ENCODE measurements around the gene F3. TPM values are rescaled to one million over a fixed set of nuclear protein-coding genes. Genes with fewer than 3 reads are reported as not detected.

The F3 gene
- total RNA-seq, 1 experiment from 2014 or later, result 7.8 TPM

GRCh38 chr1:94522304-94522703 is 19.3 kb downstream of the F3 start (continued):
- TF ChIP-seq NR2C2 (CRISPR knock-in tag; IDR thresholded peaks at IDR 0.05) (no peak), KAT7 (CRISPR knock-in tag; IDR thresholded peaks at IDR 0.05; ENCODE audit: borderline replicate concordance) (no peak)

GRCh38 chr1:94519351-94519750 is 22.2 kb downstream of the F3 start:
- ChIA-PET CTCF (interaction anchor here (1.2 to 3.2 kb wide), 2 partner anchors 39 to 283 kb away, joined by 3 to 15 read pairs; no protein-coding TSS in a partner anchor), POLR2A (no interaction called here)
- DNase-seq (ENCODE audit: low spot score) (no peak), ATAC-seq (no peak)
- TF ChIP-seq ZNF317 (CRISPR knock-in tag; IDR thresholded peaks at IDR 0.05; ENCODE audit: borderline replicate concordance, low read depth) (no peak), ZNF671 (CRISPR knock-in tag; IDR thresholded peaks at IDR 0.05) (no peak), SMAD4 (CRISPR knock-in tag; IDR thresholded peaks at IDR 0.05) (no peak), MYBL2 (CRISPR knock-in tag; IDR thresholded peaks at IDR 0.05) (no peak), HMGA2 (CRISPR knock-in tag; IDR thresholded peaks at IDR 0.05) (no peak), NR1H2 (CRISPR knock-in tag; IDR thresholded peaks at IDR 0.05) (no peak), SP1 (CRISPR knock-in tag; conservative IDR thresholded peaks at IDR 0.05) (no peak), ATF2 (CRISPR knock-in tag; IDR thresholded peaks at IDR 0.05; ENCODE audit: borderline replicate concordance, low read depth) (no peak), HMGXB4 (CRISPR knock-in tag; IDR thresholded peaks at IDR 0.05) (no peak), MAX (CRISPR knock-in tag; IDR thresholded peaks at IDR 0.05) (no peak), ARID4B (CRISPR knock-in tag; IDR thresholded peaks at IDR 0.05; ENCODE audit: borderline replicate concordance) (no peak), ZNF121 (CRISPR knock-in tag; IDR thresholded peaks at IDR 0.05) (no peak), USF2 (CRISPR knock-in tag; IDR thresholded peaks at IDR 0.05) (no peak), STAT6 (CRISPR knock-in tag; conservative IDR thresholded peaks at IDR 0.05; ENCODE audit: low read depth) (no peak)
- no peak overlapping the region for H3K4me3 Mint-ChIP-seq
- no peaks in the 10 kb centered on the region for H3K36me3 Mint-ChIP-seq
- H3K27me3 Mint-ChIP-seq (ENCODE audit: low read depth), result no peaks in the 10 kb centered on the region
- H3K9me3 Mint-ChIP-seq, result no peaks in the 10 kb centered on the region
- H3K27ac Mint-ChIP-seq, result no peak overlapping the region
- peaks cover 16% of the 10 kb centered on the region for H3K4me1 Mint-ChIP-seq

Measured in WTC11 (cell line).